CD4-positive, alpha-beta T cell (primary cell): ENCODE measurements around the gene RRAD. TPM values are rescaled to one million over a fixed set of nuclear protein-coding genes. Genes with fewer than 3 reads are reported as not detected.

Source experiments
- ATAC-seq: fragments of 200-7000 bp; cut with Tn5 transposase; one replicate; pipeline ENCODE4 v1.10.0; 2022; ENCODE audit warnings: mild to moderate bottlenecking; ENCODE audit not compliant: poor library complexity
- CTCF ChIA-PET: fragments of 350-600 bp; sonication (Branson Sonifier 250); formaldehyde crosslinking; loops from one replicate; lab custom pipeline; 2021; ENCODE audit warnings: antibody characterized with exemption, inconsistent platforms; lab: Charles Lee
- POLR2A ChIA-PET: fragments of 350-600 bp; sonication (Branson Sonifier 250); formaldehyde crosslinking; loops from one replicate; lab custom pipeline; 2021; ENCODE audit warnings: antibody characterized with exemption, inconsistent platforms; lab: Charles Lee
- DNase-seq, 14 experiments: peaks; one replicate each; pipeline ENCODE4 v3.0.0-alpha.2; 2013 to 2020; ENCODE audit warnings: mixed read lengths in 2 of 14
- H3K27ac ChIP-seq, 2 donors: one replicate each; pipeline versions ENCODE4 v1.5.1 to v1.7.0; 2013; ENCODE audit warnings: low read length in 2 of 2, low read depth in 1 of 2, mild to moderate bottlenecking in 1 of 2
- H3K27me3 ChIP-seq, 2 experiments: 1 replicate in 1 of 2; 2 replicates in 1 of 2; pipeline versions ENCODE4 v1.6.1 to v1.7.0; 2013; ENCODE audit warnings: low read length in 2 of 2, control low read depth in 1 of 2, mild to moderate bottlenecking in 1 of 2, moderate library complexity in 1 of 2; ENCODE audit not compliant: insufficient read depth in 2 of 2, control insufficient read depth in 1 of 2
- H3K36me3 ChIP-seq: one replicate; pipeline ENCODE4 v1.6.1; 2013; ENCODE audit warnings: low read length, control low read depth; ENCODE audit not compliant: insufficient read depth
- H3K4me1 ChIP-seq: one replicate; pipeline ENCODE4 v1.6.1; 2013; ENCODE audit warnings: low read length, control low read depth; ENCODE audit not compliant: insufficient read depth
- H3K4me3 ChIP-seq: one replicate; pipeline ENCODE4 v1.5.1; 2013; ENCODE audit warnings: mild to moderate bottlenecking, low read length, moderate library complexity
- H3K9me3 ChIP-seq, 2 experiments: 1 replicate in 1 of 2; 2 replicates in 1 of 2; pipeline versions ENCODE4 v1.6.1 to v1.7.0; 2013; ENCODE audit warnings: low read length in 2 of 2, mild to moderate bottlenecking in 2 of 2, control low read depth in 1 of 2, moderate library complexity in 1 of 2; ENCODE audit not compliant: control insufficient read depth in 1 of 2, insufficient read depth in 1 of 2
- H3K27ac Mint-ChIP-seq: one replicate; pipeline ENCODE4 v1.8.0; 2020; ENCODE audit warnings: mixed read lengths
- H3K27me3 Mint-ChIP-seq: one replicate; pipeline ENCODE4 v1.8.0; 2021; ENCODE audit warnings: mixed read lengths
- H3K36me3 Mint-ChIP-seq: one replicate; pipeline ENCODE4 v1.8.0; 2021; ENCODE audit warnings: low read depth, mixed read lengths
- H3K4me1 Mint-ChIP-seq: one replicate; pipeline ENCODE4 v1.8.0; 2021; ENCODE audit warnings: low read depth, mixed read lengths
- H3K4me3 Mint-ChIP-seq: one replicate; pipeline ENCODE4 v1.8.0; 2020; ENCODE audit warnings: mild to moderate bottlenecking, mixed read lengths
- H3K9me3 Mint-ChIP-seq: one replicate; pipeline ENCODE4 v1.8.0; 2020; ENCODE audit warnings: mixed read lengths
- intact Hi-C, 2 experiments: fragments of 100-400 bp; cut with DNase I in 1 of 2; cut with micrococcal nuclease in 1 of 2; formaldehyde crosslinking; loops; one replicate each; pipeline versions ENCODE4 v1.15.1 to v1.9.0; 2023 to 2025; cut with DNase I, micrococcal nuclease
- total RNA-seq, 174 experiments: library from RNA in 2 of 174; stranded (reverse) in 2 of 174; gene quantifications; one replicate each; pipeline ENCODE4 v1.2.3 and lab custom pipeline; 2021 to 2026
- TF ChIP-seq, protein P1 (sequence below): fragments of 200-600 bp; IDR thresholded peaks from one replicate; pipeline ENCODE4 v1.8.0; 2022; ENCODE audit warnings: antibody characterized with exemption, mild to moderate bottlenecking

RRAD gene
- total RNA-seq, 2 experiments from 2014 or later: 0.28 to 0.49 TPM

DNA sequence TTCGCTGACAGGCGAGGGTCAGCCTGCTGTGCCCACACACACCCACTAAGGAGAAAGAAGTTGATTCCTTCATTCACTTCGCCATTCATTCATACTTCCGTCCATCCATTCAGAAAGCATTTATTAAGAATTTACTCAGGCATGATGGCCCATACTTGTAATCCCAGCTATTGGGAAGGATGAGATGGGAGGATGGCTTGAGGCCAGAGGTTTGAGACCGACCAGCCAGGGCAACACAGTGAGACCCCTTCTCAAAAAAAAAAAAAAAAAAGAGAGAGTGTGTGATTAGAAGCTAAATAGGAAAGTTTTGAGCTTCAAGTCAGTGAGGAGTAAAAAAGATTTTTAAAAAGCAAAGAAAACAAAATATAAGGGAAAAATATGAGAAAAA, 18.7 kb upstream of the RRAD start:
- H3K27me3 ChIP-seq: peaks cover 7 to 9% of the 10 kb centered on the region in 2 experiments
- H3K4me1 ChIP-seq: peaks cover 20% of the 10 kb centered on the region
- peaks cover 16% of the 10 kb centered on the region for H3K4me1 Mint-ChIP-seq
- peak overlapping the region; percentile 11 for H3K4me3 Mint-ChIP-seq
- H3K36me3 ChIP-seq: peaks cover 46% of the 10 kb centered on the region
- no peak for ATAC-seq
- no peak overlapping the region for H3K27ac ChIP-seq
- intact Hi-C loops: no loop called here
- H3K4me3 ChIP-seq: no peak overlapping the region
- no peak for DNase-seq
- H3K27me3 Mint-ChIP-seq: peaks cover 17% of the 10 kb centered on the region
- peaks cover 0 to 7% of the 10 kb centered on the region in 2 experiments for H3K9me3 ChIP-seq
- peaks cover 50% of the 10 kb centered on the region for H3K36me3 Mint-ChIP-seq
- CTCF ChIA-PET: interaction anchor here (1.0 to 1.3 kb wide), 2 partner anchors 17 to 113 kb away, joined by 4 read pairs; partner anchors contain the start of genes CES3 and NAE1
- no peak overlapping the region for H3K27ac Mint-ChIP-seq
- TF ChIP-seq, protein P1, sequence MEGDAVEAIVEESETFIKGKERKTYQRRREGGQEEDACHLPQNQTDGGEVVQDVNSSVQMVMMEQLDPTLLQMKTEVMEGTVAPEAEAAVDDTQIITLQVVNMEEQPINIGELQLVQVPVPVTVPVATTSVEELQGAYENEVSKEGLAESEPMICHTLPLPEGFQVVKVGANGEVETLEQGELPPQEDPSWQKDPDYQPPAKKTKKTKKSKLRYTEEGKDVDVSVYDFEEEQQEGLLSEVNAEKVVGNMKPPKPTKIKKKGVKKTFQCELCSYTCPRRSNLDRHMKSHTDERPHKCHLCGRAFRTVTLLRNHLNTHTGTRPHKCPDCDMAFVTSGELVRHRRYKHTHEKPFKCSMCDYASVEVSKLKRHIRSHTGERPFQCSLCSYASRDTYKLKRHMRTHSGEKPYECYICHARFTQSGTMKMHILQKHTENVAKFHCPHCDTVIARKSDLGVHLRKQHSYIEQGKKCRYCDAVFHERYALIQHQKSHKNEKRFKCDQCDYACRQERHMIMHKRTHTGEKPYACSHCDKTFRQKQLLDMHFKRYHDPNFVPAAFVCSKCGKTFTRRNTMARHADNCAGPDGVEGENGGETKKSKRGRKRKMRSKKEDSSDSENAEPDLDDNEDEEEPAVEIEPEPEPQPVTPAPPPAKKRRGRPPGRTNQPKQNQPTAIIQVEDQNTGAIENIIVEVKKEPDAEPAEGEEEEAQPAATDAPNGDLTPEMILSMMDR: no peak
- no peaks in the 10 kb centered on the region for H3K9me3 Mint-ChIP-seq
- POLR2A ChIA-PET: interaction anchor here (0.6 kb wide), 1 partner anchor 1380 kb away, joined by 3 read pairs; no protein-coding TSS in a partner anchor

GRCh38 chr16:66943426-66944053, 18.2 kb upstream of the RRAD start:
- Mint-ChIP-seq H3K36me3 (peaks cover 55% of the 10 kb centered on the region), H3K4me1 (peaks cover 13% of the 10 kb centered on the region), H3K27me3 (peaks cover 12% of the 10 kb centered on the region), H3K27ac (no peak overlapping the region), H3K9me3 (no peaks in the 10 kb centered on the region), H3K4me3 (no peak overlapping the region)
- intact Hi-C loops: no loop called here
- Histone ChIP-seq H3K9me3 (peaks cover 0 to 2% of the 10 kb centered on the region in 2 experiments), H3K27me3 (peaks cover 3 to 4% of the 10 kb centered on the region in 2 experiments), H3K27ac (no peak overlapping the region), H3K36me3 (peaks cover 50% of the 10 kb centered on the region), H3K4me3 (no peak overlapping the region), H3K4me1 (peaks cover 15% of the 10 kb centered on the region)
- TF ChIP-seq, protein P1: no peak
- DNase-seq (no peak), ATAC-seq (no peak)
- ChIA-PET CTCF (interaction anchor here (1.0 to 1.3 kb wide), 2 partner anchors 18 to 113 kb away, joined by 4 read pairs; partner anchors contain the start of genes CES3 and NAE1), POLR2A (interaction anchor here (0.6 kb wide), 1 partner anchor 1380 kb away, joined by 3 read pairs; no protein-coding TSS in a partner anchor)

DNA sequence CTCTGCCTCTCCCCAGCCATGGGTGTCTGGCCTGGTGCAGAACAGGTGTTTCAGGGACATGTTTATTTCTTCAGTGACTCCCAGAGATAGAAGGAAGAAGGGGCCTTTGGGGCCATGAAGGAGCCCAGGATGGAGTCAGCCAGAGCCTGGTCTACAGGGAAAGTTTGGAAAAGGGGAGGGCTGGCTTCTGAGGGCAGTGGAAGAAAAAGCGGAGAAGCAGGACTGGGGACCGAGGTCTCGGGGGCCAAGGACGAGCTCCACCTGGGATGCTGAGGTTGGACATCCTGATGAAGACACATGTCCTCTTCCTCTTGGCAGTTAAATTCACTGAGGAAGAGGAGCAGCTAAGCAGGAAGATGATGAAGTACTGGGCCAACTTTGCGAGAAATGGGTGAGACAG, 17.6 kb upstream of the RRAD start:
- H3K9me3 ChIP-seq: no peaks in the 10 kb centered on the region
- Mint-ChIP-seq H3K36me3 (peaks cover 60% of the 10 kb centered on the region), H3K27me3 (peaks cover 7% of the 10 kb centered on the region), H3K9me3 (no peaks in the 10 kb centered on the region), H3K4me3 (no peak overlapping the region), H3K27ac (no peak overlapping the region), H3K4me1 (peaks cover 8% of the 10 kb centered on the region)
- intact Hi-C loops: no loop called here
- no peak overlapping the region for H3K4me3 ChIP-seq
- ATAC-seq: no peak
- no peak overlapping the region for H3K27ac ChIP-seq
- peaks cover 56% of the 10 kb centered on the region for H3K36me3 ChIP-seq
- DNase-seq: no peak
- peaks cover 9% of the 10 kb centered on the region for H3K4me1 ChIP-seq
- TF ChIP-seq, protein P1: no peak
- POLR2A ChIA-PET: no interaction called here
- CTCF ChIA-PET: no interaction called here
- H3K27me3 ChIP-seq: no peaks in the 10 kb centered on the region
